CD4-positive, alpha-beta T cell treated with Interleukin-15 for 1 hour (primary cell): Measurements from ENCODE around the gene LEFTY1.
"Not testable (repeated sequence)": the region's sequence is repeated elsewhere in the genome, so short reads cannot be mapped to it uniquely, and the experiment has no call there.

Experiments used
- DNase-seq: peaks from one replicate; pipeline ENCODE4 v3.0.0-alpha.2; 2020

Gene LEFTY1

GRCh38 chr1:225914947-225915346 lies 26.0 kb upstream of the LEFTY1 start:
- DNase-seq = no peak

- no peak for DNase-seq
Observed at GRCh38 chr1:225914391-225914790, 25.4 kb upstream of the LEFTY1 start.

GRCh38 chr1:225911191-225912130 lies 22.5 kb upstream of the LEFTY1 start:
- DNase-seq = peak; percentile 71

- DNase-seq = no peak
Observed at GRCh38 chr1:225909477-225909876, 20.5 kb upstream of the LEFTY1 start.

DNA sequence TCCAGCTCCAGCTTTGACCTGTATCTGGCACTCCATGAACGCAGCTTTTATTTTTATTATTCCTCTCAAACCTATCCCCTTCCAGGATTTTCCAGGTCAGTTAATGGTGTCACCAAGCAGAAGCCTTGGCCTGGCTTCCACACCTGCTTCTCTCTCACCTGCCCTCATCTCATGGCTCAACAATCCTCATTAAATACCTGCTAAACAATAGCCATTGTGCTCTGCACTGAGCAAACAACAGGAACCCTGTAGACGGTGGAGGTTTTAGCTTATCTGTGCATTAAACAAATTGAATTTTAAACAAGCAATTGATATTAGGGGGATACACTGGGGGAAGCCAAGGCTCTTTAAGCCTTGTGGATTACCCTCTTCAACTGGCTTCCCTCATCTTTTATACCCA lies 19.8 kb upstream of the LEFTY1 start:
- DNase-seq = no peak

DNA sequence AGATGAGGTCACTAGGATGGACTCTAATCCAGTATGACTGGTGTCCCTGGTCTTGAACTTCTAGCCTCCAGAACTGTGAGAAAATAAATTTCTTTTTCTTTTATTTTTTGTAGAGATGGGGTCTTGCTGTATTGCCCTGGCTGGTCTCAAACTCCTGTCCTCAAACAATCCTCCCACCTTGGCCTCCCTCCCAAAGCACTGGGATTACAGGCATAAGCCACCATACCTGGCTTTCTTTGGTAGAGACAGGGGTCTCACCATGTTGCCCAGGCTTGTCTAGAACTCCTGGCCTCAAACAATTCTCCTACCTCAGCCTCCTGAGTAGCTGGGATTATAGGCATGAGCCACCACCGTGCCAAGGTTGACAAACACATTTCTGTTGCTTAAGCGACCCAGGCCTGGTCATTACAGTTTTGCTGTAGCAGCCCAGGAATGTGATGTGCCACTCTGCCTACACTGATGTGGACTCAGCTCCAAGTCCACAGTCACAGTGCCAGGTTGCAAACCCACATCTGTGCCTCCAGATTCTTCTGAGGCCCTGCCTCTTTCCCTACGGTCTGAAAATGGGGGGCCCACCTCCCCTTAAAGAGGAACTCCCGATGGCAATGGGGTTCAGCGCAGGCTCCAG lies 19.2 kb upstream of the LEFTY1 start:
- DNase-seq = no peak

DNA sequence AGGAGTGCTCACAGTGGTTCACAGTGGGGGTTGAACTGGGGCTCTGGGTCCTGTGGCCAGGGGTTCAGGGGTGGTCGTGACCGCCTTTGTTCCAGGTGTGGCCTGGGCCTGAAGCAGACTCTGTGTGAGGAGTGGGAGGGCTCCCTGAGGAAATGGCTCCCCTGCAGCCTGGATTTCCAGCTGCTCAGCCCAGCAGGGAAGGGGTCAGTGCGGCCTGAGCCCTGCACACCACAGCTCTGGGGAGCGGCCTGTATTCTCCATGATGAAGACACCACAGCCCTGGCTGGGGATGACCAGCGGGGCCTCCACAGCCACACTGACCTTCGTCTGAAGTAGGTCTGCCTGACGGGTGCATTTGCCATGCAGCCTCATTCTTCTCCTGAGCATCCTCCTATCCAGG lies 18.4 kb upstream of the LEFTY1 start:
- no peak for DNase-seq

GRCh38 chr1:225906467-225906866 lies 17.5 kb upstream of the LEFTY1 start:
- no peak for DNase-seq

GRCh38 chr1:225903623-225904022 lies 14.7 kb upstream of the LEFTY1 start:
- DNase-seq = no peak

- no peak for DNase-seq
Observed at GRCh38 chr1:225899044-225899925, 10.3 kb upstream of the LEFTY1 start.

GRCh38 chr1:225897595-225898514 lies 8.9 kb upstream of the LEFTY1 start:
- peak; percentile 58 for DNase-seq

DNA sequence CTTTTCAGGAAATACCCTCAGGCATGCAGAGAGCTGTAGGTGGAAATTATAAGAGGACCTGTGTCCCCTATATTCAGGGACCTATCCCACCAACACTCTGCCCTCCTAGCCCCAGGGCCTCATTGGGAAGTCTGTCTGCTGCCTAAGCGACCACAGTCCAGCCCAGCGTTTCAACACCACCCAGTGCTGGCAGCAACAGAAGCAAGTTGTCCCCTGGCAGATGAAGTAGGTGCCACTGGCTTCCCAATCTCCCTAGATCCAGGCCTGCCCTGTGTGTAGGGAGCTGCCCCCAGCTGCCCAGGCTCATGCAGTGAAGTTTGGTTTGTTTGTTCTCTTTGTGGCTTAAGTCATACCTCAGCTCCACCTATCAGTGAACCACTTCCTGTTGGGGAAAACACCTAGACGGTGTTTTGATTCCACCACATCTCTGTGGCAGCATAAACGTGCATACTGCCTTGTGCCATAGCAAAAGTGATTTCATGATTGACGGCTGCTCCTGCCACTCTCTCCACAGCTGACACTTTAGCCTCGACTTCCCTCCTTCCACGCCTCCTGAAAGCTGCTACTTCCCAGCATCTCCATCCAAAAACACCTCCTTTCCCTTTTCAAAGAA lies 8.1 kb upstream of the LEFTY1 start:
- DNase-seq = peak; percentile 85

DNA sequence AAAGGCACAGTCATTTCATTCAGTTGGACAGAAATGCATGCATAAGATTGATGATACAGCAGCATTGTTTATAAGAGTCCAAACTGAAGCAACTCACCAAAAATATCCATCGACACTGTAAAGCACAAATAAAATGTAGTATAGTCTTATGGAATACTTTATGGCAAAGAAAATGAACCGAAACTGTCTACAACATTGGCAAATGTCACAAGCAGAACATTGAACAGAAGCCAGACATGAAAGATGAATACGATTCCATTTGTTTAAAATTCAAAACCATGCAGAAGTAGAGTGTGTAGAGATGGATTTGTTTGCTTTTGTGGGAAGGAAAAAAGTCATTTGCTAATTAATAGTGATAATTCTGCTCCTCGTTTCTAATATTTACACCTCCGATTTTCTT lies 7.5 kb upstream of the LEFTY1 start:
- no peak for DNase-seq

DNA sequence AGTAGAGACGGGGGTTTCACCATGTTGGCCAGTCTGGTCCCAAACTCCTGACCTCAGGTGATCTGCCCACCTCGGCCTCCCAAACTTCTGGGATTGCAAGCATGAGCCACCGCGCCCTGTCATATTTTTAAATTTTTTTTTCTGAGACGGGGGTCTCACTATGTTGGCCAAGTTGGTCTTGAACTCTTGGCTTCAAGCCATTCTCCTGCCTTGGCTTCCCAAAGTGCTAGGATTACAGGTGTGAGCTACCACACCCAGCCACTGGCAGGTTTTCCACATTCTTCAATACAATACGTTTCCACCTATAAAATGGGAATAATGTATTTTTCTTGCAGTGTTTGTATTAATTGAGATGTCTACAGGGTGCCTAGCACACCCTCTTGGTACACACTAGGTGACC lies 3.4 kb upstream of the LEFTY1 start:
- DNase-seq = no peak

DNA sequence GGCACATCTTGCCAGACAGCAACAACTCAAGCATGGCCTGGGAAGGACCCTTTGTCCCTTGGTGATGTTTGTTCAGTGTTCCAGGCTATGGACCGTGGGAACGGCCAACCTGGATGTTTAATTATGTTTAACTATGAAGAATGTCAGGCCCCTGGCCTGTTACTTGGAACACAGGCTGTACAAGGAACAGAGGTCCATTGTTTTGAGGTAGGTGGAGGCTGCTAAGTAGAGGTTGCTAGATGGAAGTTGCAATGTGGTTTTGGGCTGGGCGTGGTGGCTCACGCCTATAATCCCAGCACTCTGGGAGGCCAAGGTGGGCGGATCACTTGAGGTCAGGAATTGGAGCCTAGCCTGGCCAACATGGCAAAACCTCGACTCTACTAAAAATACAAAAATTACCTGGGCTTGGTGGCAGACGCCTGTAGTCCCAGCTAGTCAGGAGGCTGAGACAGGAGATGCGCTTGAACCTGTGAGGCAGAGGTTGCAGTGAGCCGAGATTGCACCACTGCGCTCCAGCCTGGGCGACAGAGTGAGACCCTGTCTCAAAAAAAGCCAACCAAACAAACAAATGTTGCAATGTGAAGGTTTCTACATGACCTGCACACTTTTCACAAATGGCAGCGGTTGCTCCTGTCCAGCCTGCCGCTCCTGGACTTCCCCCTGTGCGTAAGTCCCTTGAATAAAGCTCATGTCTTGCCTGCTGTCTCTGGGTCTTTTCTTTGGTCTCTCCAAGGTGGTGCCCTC lies 2.5 kb upstream of the LEFTY1 start:
- DNase-seq = no peak

DNA sequence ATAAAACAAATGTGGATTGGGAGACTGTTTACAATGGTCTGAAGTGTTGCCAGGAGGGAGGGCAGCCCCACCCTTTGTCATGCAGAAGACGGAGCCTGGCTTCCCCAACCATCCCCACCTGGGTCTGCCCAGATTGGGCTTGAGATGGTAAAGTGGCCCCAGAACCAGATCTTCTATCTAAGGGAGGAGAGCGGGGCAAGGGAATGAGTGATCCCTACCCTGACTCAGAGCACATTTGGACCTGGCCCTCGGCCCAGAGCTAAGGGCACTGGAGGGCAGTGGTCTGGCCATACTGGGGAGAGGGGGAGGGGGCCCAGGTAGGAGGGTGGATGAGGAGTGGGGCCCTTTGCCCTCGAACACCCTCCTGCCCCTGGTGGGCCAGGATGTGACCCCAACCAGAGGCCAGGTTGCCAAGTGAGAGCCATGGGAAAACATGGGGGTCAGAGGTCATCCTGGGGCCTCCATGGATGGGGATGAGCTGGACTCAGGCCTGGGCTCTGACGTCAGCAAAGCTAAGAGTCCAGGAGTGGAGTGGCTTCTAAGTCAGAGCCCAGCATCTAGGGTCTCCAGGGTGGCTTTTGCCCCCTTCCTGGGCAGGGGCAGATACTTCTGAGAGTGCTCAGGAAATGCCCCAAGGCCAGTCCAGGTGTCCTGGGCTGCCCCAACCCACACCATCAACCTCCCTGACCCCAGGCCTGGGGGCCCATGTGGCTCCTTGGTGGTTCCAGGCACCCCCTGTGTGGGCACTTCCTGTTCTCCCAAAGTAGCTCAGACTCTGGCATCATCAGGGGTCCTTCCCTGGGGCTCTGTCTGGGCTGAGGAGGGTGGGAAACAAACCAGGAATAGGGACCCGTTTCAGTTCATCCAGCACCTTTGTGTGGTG lies 1.6 kb upstream of the LEFTY1 start:
- no peak for DNase-seq

- DNase-seq = no peak
Observed at GRCh38 chr1:225889743-225890142, 797 bp upstream of the LEFTY1 start.

- no peak for DNase-seq
Observed at GRCh38 chr1:225888289-225888897, 553 bp downstream of the LEFTY1 start.

- not testable (repeated sequence) for DNase-seq
Observed at GRCh38 chr1:225887554-225888288, 1.2 kb downstream of the LEFTY1 start.
